ENCODE results near the gene TCF7L2. TPM values are rescaled to one million over a fixed set of nuclear protein-coding genes. Genes with fewer than 3 reads are reported as not detected.

The TCF7L2 gene
- total and polyA plus RNA-seq, 9 of the 15 experiments (the other 6 are each of a cell fraction or from before 2014, with no cell fraction given) = 0.32 to 2.8 (median 0.92) TPM

DNA sequence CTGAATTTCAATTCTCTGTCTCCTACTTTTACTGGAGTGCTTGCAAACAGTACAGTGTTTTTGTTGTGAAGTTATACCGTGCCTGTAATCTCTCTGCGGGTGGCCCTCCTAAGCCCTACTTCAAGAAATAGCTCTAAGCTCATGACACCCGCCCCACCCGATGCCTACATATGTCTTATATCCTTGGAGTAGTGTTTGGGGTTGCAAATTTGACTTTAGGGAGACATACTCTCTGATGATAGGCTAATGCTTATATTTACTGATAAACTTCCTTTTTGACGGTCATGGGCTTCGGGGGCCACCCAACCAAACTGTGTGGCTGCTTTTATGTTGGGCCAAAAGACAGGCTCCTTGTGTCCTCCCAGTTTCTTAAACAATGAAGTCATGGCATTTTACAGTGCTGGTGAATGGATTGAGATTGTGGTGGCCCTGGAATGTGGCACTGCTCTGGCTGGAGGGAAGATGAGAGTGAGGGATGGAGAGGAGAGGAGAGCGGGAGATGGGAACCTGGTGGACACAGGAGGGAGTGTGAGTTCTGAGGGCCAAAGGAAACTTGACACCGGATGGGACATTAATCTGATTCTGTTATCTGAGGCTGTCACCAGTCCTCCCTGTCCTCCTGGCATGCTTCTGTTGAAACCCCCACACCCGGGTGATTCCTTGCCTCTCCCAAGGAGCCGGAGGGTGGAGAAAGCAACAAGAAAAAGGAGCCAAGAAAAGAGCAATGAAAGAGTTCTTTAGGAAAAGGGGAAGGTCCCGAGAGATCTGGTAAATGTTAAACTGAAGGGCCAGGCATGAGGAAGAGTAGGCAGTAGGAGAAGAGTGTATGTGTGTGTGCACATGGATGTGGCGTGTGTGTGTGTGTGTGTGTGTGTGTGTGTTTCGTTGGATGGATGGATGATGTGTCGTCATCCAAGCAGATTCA lies 113.3 kb downstream of the TCF7L2 start (continued):
- TF ChIP-seq, protein P1, sequence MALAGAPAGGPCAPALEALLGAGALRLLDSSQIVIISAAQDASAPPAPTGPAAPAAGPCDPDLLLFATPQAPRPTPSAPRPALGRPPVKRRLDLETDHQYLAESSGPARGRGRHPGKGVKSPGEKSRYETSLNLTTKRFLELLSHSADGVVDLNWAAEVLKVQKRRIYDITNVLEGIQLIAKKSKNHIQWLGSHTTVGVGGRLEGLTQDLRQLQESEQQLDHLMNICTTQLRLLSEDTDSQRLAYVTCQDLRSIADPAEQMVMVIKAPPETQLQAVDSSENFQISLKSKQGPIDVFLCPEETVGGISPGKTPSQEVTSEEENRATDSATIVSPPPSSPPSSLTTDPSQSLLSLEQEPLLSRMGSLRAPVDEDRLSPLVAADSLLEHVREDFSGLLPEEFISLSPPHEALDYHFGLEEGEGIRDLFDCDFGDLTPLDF (CRISPR knock-in tag; IDR thresholded peaks at IDR 0.05) = no peak
- no peak for TF ChIP-seq MLX (CRISPR knock-in tag; conservative IDR thresholded peaks at IDR 0.05)
- TF ChIP-seq ZNF224 (CRISPR knock-in tag; IDR thresholded peaks at IDR 0.05) = no peak
- TF ChIP-seq, protein P2, sequence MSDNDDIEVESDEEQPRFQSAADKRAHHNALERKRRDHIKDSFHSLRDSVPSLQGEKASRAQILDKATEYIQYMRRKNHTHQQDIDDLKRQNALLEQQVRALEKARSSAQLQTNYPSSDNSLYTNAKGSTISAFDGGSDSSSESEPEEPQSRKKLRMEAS (CRISPR knock-in tag; IDR thresholded peaks at IDR 0.05) = peak; percentile 33; the same call in 1 of the 2 replicates
- TF ChIP-seq ZBTB11 (CRISPR knock-in tag; IDR thresholded peaks at IDR 0.05) = peak in 1 of 3 experiments; percentile 26; a peak in 1 of 6 replicates
- peak; percentile 48; the same call in 1 of the 2 replicates for TF ChIP-seq HES1 (IDR thresholded peaks at IDR 0.05; ENCODE audit: low read depth)
- TF ChIP-seq ZNF764 (CRISPR knock-in tag; IDR thresholded peaks at IDR 0.05; ENCODE audit: low read depth) = no peak
- peak; percentile 23 for TF ChIP-seq POLR2B (IDR thresholded peaks at IDR 0.05; ENCODE audit: low read depth, partially characterized antibody)
- no peak for TF ChIP-seq ZNF324 (CRISPR knock-in tag; IDR thresholded peaks at IDR 0.05)
- TF ChIP-seq FUS (optimal IDR thresholded peaks at IDR 0.05; ENCODE audit: low read depth, low read length) = no peak
- no peak for TF ChIP-seq ZNF212 (CRISPR knock-in tag; IDR thresholded peaks at IDR 0.05)
- no peak for TF ChIP-seq NEUROD1 (IDR thresholded peaks at IDR 0.05; ENCODE audit: borderline replicate concordance, low read depth, low read length, partially characterized antibody)
- no peak; the same call in 1 of the 2 replicates for TF ChIP-seq NCOA1 (IDR thresholded peaks at IDR 0.05; ENCODE audit: low read depth)
- no peak for TF ChIP-seq CBX2 (IDR thresholded peaks at IDR 0.05; ENCODE audit: insufficient read depth, low read length, poor library complexity, severe bottlenecking)
